ENCODE measurements around the gene NKIRAS1.
"Not testable (repeated sequence)": the region's sequence is repeated elsewhere in the genome, so short reads cannot be mapped to it uniquely, and the experiment has no call there.

NKIRAS1 gene

GRCh38 chr3:23870663-23871043 is 46.1 kb downstream of the NKIRAS1 start:
- DNase-seq (ENCODE audit: low read depth in 2 of 3, low spot score in 2 of 3): not testable (repeated sequence)

- no peak for DNase-seq (ENCODE audit: low read depth in 2 of 3, low spot score in 2 of 3)
Measured at GRCh38 chr3:23869977-23870662, 46.7 kb downstream of the NKIRAS1 start.

GRCh38 chr3:23867838-23868237 is 49.0 kb downstream of the NKIRAS1 start:
- no peak for DNase-seq (ENCODE audit: low read depth in 2 of 3, low spot score in 2 of 3)

- DNase-seq (ENCODE audit: low read depth in 2 of 3, low spot score in 2 of 3): no peak
Measured at GRCh38 chr3:23867400-23867799, 49.4 kb downstream of the NKIRAS1 start.

GRCh38 chr3:23865595-23866396 is 51.0 kb downstream of the NKIRAS1 start:
- DNase-seq (ENCODE audit: low read depth in 2 of 3, low spot score in 2 of 3): no peak

- DNase-seq (ENCODE audit: low read depth in 2 of 3, low spot score in 2 of 3): no peak
Measured at GRCh38 chr3:23864931-23865330, 51.9 kb downstream of the NKIRAS1 start.

GRCh38 chr3:23863060-23863459 is 53.7 kb downstream of the NKIRAS1 start:
- no peak for DNase-seq (ENCODE audit: low read depth in 2 of 3, low spot score in 2 of 3)

GRCh38 chr3:23861689-23862088 is 55.1 kb downstream of the NKIRAS1 start:
- DNase-seq (ENCODE audit: low read depth in 2 of 3, low spot score in 2 of 3): no peak

GRCh38 chr3:23859839-23860382 is 56.9 kb downstream of the NKIRAS1 start:
- no peak for DNase-seq (ENCODE audit: low read depth in 2 of 3, low spot score in 2 of 3)

- DNase-seq (ENCODE audit: low read depth in 2 of 3, low spot score in 2 of 3): no peak
Measured at GRCh38 chr3:23859012-23859743, 57.6 kb downstream of the NKIRAS1 start.

GRCh38 chr3:23856286-23856685 is 60.5 kb downstream of the NKIRAS1 start:
- no peak for DNase-seq (ENCODE audit: low read depth in 2 of 3, low spot score in 2 of 3)

- not testable (repeated sequence) for DNase-seq (ENCODE audit: low read depth in 2 of 3, low spot score in 2 of 3)
Measured at GRCh38 chr3:23849462-23849861, 67.3 kb downstream of the NKIRAS1 start.

GRCh38 chr3:23845326-23846216 is 71.2 kb downstream of the NKIRAS1 start:
- no peak for DNase-seq (ENCODE audit: low read depth in 2 of 3, low spot score in 2 of 3)

GRCh38 chr3:23843869-23844268 is 72.9 kb downstream of the NKIRAS1 start:
- no peak for DNase-seq (ENCODE audit: low read depth in 2 of 3, low spot score in 2 of 3)

Measured in activated CD8-positive, alpha-beta memory T cell treated with anti-CD3 and anti-CD28 coated beads for 48 hours (primary cell).